Osteoblast (primary cell): ENCODE data around the gene TJP3. TPM values are rescaled to one million over a fixed set of nuclear protein-coding genes. Genes with fewer than 3 reads are reported as not detected.

Experiments
- DNase-seq: peaks from one replicate; pipeline ENCODE4 v3.0.0; 2011; ENCODE audit warnings: low spot score, mixed read lengths; ENCODE audit not compliant: insufficient read length; ENCODE audit errors: missing footprints
- H2AFZ ChIP-seq: 2 replicates; pipeline ENCODE4 v1.6.0; 2011; ENCODE audit warnings: mild to moderate bottlenecking, low read length
- H3K27ac ChIP-seq: 2 replicates; pipeline ENCODE4 v1.5.1; 2011; ENCODE audit warnings: mild to moderate bottlenecking, low read depth, low read length, moderate library complexity
- H3K27me3 ChIP-seq: 2 replicates; pipeline ENCODE4 v1.6.0; 2012; ENCODE audit warnings: mild to moderate bottlenecking, control low read depth, inconsistent platforms, low read length, moderate library complexity; ENCODE audit not compliant: insufficient read depth
- H3K36me3 ChIP-seq: 2 replicates; pipeline ENCODE4 v1.5.1; 2011; ENCODE audit warnings: mild to moderate bottlenecking, low read length, control low read depth, moderate library complexity; ENCODE audit not compliant: insufficient read depth
- H3K4me1 ChIP-seq: 2 replicates; pipeline ENCODE4 v1.5.1; 2011; ENCODE audit warnings: mild to moderate bottlenecking, low read length, control low read depth, moderate library complexity; ENCODE audit not compliant: insufficient read depth
- H3K4me2 ChIP-seq: 2 replicates; pipeline ENCODE4 v1.6.0; 2011; ENCODE audit warnings: mild to moderate bottlenecking, low read length; ENCODE audit not compliant: insufficient read depth
- H3K4me3 ChIP-seq: fragments of 200-600 bp; sonication (generic); 3 replicates; pipeline ENCODE4 v1.5.1; 2012; ENCODE audit warnings: mild to moderate bottlenecking, low read length, inconsistent platforms; ENCODE audit not compliant: insufficient read depth
- H3K79me2 ChIP-seq: 2 replicates; pipeline ENCODE4 v1.6.0; 2012; ENCODE audit warnings: mild to moderate bottlenecking, low read length, control low read depth, inconsistent platforms; ENCODE audit not compliant: insufficient read depth
- H3K9me3 ChIP-seq: 2 replicates; pipeline ENCODE4 v1.5.1; 2011; ENCODE audit warnings: low read depth, low read length, control low read depth
- H4K20me1 ChIP-seq: 2 replicates; pipeline ENCODE4 v1.6.0; 2012; ENCODE audit warnings: mild to moderate bottlenecking, low read length, control low read depth; ENCODE audit not compliant: insufficient read depth
- total RNA-seq: library from RNA; depleted of rRNA; stranded (reverse); fragments of >200 nt; gene quantifications from 2 replicates; pipeline ENCODE4 v1.2.3, GENCODE V29; 2012
- TF ChIP-seq, protein P1 (sequence below): IDR thresholded peaks from 2 replicates; pipeline ENCODE4 v1.5.1; 2011; ENCODE audit warnings: mild to moderate bottlenecking, low read depth, low read length, moderate library complexity; ENCODE audit errors: extremely low read depth

Gene TJP3
- total RNA-seq, 1 donor = not detected

DNA sequence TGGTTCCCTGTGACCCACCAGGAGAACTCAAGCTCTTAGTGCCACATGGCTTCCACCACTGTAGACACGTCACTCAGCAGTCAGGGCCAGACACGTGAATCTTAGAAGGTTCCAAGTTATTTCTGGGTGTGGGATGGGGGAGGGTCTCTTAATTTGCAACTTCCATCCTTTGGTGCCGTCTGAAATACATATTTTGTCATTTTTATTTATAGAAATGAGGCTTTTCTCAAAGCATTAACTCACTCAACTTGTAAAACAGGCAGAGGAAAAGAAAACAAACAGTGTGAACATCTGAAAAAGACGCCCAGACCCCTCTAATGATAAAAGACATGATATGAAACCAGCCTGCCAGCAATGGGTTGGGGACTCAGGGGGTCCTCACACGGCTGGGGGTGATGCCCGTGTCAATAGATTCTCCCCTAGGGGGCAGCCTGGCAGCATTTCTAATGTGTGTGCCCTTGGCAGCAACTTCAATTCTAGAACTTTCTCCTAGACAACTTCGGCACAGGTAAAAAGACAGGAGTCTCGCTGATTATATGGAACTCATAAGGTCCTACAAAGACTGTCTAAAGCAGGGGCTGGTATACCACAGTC is 23.3 kb upstream of the TJP3 start:
- Histone ChIP-seq H3K36me3 (peaks cover 11% of the 10 kb centered on the region), H3K27me3 (no peaks in the 10 kb centered on the region), H3K4me2 (no peak overlapping the region), H3K79me2 (peaks cover 68% of the 10 kb centered on the region), H3K4me3 (no peak overlapping the region), H2AFZ (no peak overlapping the region), H3K27ac (no peak overlapping the region), H3K9me3 (peaks cover 6% of the 10 kb centered on the region), H4K20me1 (peaks cover 29% of the 10 kb centered on the region), H3K4me1 (no peaks in the 10 kb centered on the region)
- TF ChIP-seq, protein P1, sequence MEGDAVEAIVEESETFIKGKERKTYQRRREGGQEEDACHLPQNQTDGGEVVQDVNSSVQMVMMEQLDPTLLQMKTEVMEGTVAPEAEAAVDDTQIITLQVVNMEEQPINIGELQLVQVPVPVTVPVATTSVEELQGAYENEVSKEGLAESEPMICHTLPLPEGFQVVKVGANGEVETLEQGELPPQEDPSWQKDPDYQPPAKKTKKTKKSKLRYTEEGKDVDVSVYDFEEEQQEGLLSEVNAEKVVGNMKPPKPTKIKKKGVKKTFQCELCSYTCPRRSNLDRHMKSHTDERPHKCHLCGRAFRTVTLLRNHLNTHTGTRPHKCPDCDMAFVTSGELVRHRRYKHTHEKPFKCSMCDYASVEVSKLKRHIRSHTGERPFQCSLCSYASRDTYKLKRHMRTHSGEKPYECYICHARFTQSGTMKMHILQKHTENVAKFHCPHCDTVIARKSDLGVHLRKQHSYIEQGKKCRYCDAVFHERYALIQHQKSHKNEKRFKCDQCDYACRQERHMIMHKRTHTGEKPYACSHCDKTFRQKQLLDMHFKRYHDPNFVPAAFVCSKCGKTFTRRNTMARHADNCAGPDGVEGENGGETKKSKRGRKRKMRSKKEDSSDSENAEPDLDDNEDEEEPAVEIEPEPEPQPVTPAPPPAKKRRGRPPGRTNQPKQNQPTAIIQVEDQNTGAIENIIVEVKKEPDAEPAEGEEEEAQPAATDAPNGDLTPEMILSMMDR = no peak
- no peak for DNase-seq

DNA sequence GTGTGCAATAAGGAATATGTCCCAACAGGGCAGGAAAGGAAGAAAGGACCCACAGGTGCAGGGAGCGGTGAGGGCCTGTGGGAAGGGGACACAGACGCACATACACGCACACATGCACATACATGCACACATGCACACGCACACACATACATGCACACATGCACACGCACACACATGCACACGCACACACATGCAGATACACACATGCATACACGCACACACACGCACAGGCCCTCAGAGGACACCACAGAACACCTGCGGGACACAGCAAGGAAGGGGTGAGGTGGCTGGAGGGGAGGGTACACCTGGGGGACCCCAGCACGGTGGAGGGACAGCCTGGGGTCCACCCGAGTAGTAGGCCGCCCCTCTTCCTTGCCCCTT is 20.8 kb upstream of the TJP3 start:
- TF ChIP-seq, protein P1 = no peak
- H3K36me3 ChIP-seq = peaks cover 14% of the 10 kb centered on the region
- peaks cover 50% of the 10 kb centered on the region for H4K20me1 ChIP-seq
- no peak overlapping the region for H3K4me2 ChIP-seq
- H3K79me2 ChIP-seq = peaks cover 78% of the 10 kb centered on the region
- peaks cover 6% of the 10 kb centered on the region for H3K9me3 ChIP-seq
- no peak overlapping the region for H2AFZ ChIP-seq
- peak; percentile 54 for DNase-seq
- no peaks in the 10 kb centered on the region for H3K4me1 ChIP-seq
- H3K27me3 ChIP-seq = no peaks in the 10 kb centered on the region
- no peak overlapping the region for H3K4me3 ChIP-seq
- H3K27ac ChIP-seq = no peak overlapping the region

DNA sequence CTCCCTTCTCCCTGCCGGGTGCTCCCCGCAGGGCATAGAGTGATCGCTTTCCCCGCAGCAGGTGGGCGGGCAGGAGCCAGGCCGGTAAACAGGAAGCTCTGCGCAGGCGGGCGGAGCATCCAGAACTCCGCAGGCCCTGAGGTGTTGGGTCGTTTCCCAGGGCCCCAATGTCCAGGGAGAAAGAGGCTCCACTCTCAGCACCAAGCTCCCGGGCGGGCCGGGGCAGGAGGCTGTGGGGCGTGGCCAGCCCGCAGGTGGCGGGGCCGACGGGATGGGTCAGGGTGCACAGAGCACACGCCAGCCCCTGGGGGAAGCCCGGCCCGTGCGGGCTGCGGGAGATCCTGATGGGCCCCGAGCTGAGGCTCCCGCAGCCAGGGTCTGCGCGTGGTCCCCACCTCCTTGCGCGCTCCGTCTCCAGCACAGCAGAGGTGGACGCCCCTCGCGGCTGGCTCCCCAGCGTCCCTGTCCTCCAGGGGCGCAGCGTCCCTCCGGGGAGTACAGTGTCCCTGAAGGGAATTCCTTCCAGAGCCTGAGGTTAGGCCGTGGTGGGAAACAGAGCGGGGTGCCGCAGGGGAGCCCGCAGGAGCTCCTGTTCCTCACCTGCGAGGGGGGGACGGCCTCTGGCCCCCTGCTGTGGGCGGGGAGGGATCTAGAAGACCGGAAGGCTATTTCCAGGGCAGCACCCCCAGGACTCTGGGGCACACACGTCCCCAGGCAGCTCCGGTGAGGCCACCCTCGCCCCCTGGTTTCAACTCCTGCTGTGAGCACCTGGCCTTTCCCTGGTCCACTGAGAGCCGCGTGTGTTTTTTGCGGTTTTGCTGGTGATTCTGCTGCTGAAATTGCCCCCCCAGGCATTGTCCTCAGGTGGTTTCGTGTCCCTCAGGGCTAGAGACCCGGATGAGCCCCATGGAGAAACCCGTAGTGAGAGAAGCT is 20.1 kb upstream of the TJP3 start:
- Histone ChIP-seq H3K4me2 (no peak overlapping the region), H3K4me3 (no peak overlapping the region), H3K27ac (no peak overlapping the region), H3K4me1 (no peaks in the 10 kb centered on the region), H2AFZ (no peak overlapping the region), H3K79me2 (peaks cover 80% of the 10 kb centered on the region), H3K9me3 (peaks cover 6% of the 10 kb centered on the region), H3K27me3 (no peaks in the 10 kb centered on the region), H4K20me1 (peaks cover 53% of the 10 kb centered on the region), H3K36me3 (peaks cover 14% of the 10 kb centered on the region)
- DNase-seq = peak; percentile 77
- TF ChIP-seq, protein P1 = no peak
